Keratinocyte (primary cell): ENCODE results near the gene FAM204A. TPM values are rescaled to one million over a fixed set of nuclear protein-coding genes. Genes with fewer than 3 reads are reported as not detected.

ENCODE experiments used
- DNase-seq: peaks from one replicate; pipeline ENCODE4 v3.0.0-alpha.2; 2011; ENCODE audit warnings: low read depth, missing footprints, low spot score
- FAIRE-seq: peaks from 2 replicates; lab custom pipeline; 2011; peaks lifted over from hg19 to GRCh38; lab: Jason Lieb, UNC
- H2AFZ ChIP-seq: 2 replicates; pipeline ENCODE4 v1.6.0; 2012; ENCODE audit warnings: low read length, control low read depth, inconsistent platforms; ENCODE audit not compliant: control insufficient read depth
- H3K27ac ChIP-seq: 2 replicates; pipeline ENCODE4 v1.5.1; 2011; ENCODE audit warnings: low read length; ENCODE audit not compliant: control insufficient read depth, insufficient read depth
- H3K27me3 ChIP-seq: 3 replicates; pipeline ENCODE4 v1.6.0; 2011; ENCODE audit warnings: low read length; ENCODE audit not compliant: control insufficient read depth, insufficient read depth; ENCODE audit errors: extremely low read depth
- H3K36me3 ChIP-seq, 2 experiments: 2 replicates in 1 of 2; 3 replicates in 1 of 2; pipeline ENCODE4 v1.5.1; 2011; ENCODE audit warnings: low read length in 2 of 2, mild to moderate bottlenecking in 1 of 2; ENCODE audit not compliant: control insufficient read depth in 2 of 2, insufficient read depth in 2 of 2; ENCODE audit errors: extremely low read depth in 1 of 2
- H3K4me1 ChIP-seq: 3 replicates; pipeline ENCODE4 v1.5.1; 2011; ENCODE audit warnings: low read length; ENCODE audit not compliant: control insufficient read depth, insufficient read depth; ENCODE audit errors: extremely low read depth
- H3K4me2 ChIP-seq: 3 replicates; pipeline ENCODE4 v1.6.0; 2011; ENCODE audit warnings: low read depth, low read length; ENCODE audit not compliant: control insufficient read depth, insufficient read depth; ENCODE audit errors: extremely low read depth
- H3K4me3 ChIP-seq, 3 experiments: fragments of 200-600 bp in 1 of 3; sonication (generic) in 1 of 3; 2 replicates in 2 of 3; 3 replicates in 1 of 3; pipeline ENCODE4 v1.5.1; 2011 to 2016; ENCODE audit warnings: low read length in 3 of 3, mild to moderate bottlenecking in 3 of 3, control low read depth in 2 of 3, inconsistent platforms in 1 of 3, low read depth in 1 of 3, mixed read lengths in 1 of 3, mixed run types in 1 of 3, moderate library complexity in 1 of 3; ENCODE audit not compliant: control insufficient read depth in 2 of 3, insufficient read depth in 2 of 3; ENCODE audit errors: extremely low read depth in 1 of 3
- H3K79me2 ChIP-seq: 2 replicates; pipeline ENCODE4 v1.6.0; 2012; ENCODE audit warnings: low read length; ENCODE audit not compliant: control insufficient read depth, insufficient read depth
- H3K9ac ChIP-seq: 3 replicates; pipeline ENCODE4 v1.6.0; 2011; ENCODE audit warnings: low read length; ENCODE audit not compliant: control insufficient read depth, insufficient read depth; ENCODE audit errors: extremely low read depth
- H3K9me1 ChIP-seq: 3 replicates; pipeline ENCODE4 v1.6.0; 2011; ENCODE audit warnings: low read length; ENCODE audit not compliant: control insufficient read depth, insufficient read depth; ENCODE audit errors: extremely low read depth
- H3K9me3 ChIP-seq: 2 replicates; pipeline ENCODE4 v1.5.1; 2012; ENCODE audit warnings: low read depth, low read length; ENCODE audit not compliant: control insufficient read depth
- H4K20me1 ChIP-seq: 3 replicates; pipeline ENCODE4 v1.6.0; 2011; ENCODE audit warnings: low read length; ENCODE audit not compliant: control insufficient read depth, insufficient read depth; ENCODE audit errors: extremely low read depth
- CTCF ChIP-seq, 3 experiments: IDR thresholded peaks in 1 of 3; conservative IDR thresholded peaks in 1 of 3; optimal IDR thresholded peaks in 1 of 3; 2 replicates in 2 of 3; 3 replicates in 1 of 3; pipeline versions ENCODE3 to v1.5.1; 2011; ENCODE audit warnings: low read length in 3 of 3, mild to moderate bottlenecking in 3 of 3, moderate library complexity in 2 of 3, control low read depth in 1 of 3, inconsistent platforms in 1 of 3; ENCODE audit not compliant: insufficient read depth in 2 of 3; ENCODE audit errors: extremely low read depth in 1 of 3
- EZH2 ChIP-seq: IDR thresholded peaks from one replicate; pipeline ENCODE4 v1.6.1; 2012; ENCODE audit warnings: inconsistent platforms, mild to moderate bottlenecking, low read length, moderate library complexity
- dilution Hi-C: fragments of 300-500 bp; cut with MboI; formaldehyde crosslinking; loops from one replicate; pipeline ENCODE4 v1.7.0; 2020; ENCODE audit warnings: low sequenced_read_pairs; ENCODE audit not compliant: extremely low pct_ligation_motif_present
- polyA plus RNA-seq, 5 experiments: library from polyadenylated mRNA; depleted of rRNA in 3 of 5; stranded (reverse) in 3 of 5; stranded (forward) in 1 of 5; unstranded in 1 of 5; fragments of >200 nt; gene quantifications; 1 replicate in 1 of 5; 2 replicates in 3 of 5; 3 replicates in 1 of 5; pipeline versions ENCODE4 v1.2.1 to v1.2.3, GENCODE V29; 2011 to 2012; ENCODE audit warnings: missing spikeins in 2 of 5, low read depth in 1 of 5, low replicate concordance in 1 of 5

Gene FAM204A
- polyA plus RNA-seq, 1 donor (not counting 4 experiments of a cell fraction or from before 2014, with no cell fraction given) = 38.6 TPM

- dilution Hi-C loops = no loop called here
- H3K27ac ChIP-seq = peak overlapping the region; percentile 1
- no peak for FAIRE-seq
- H3K4me3 ChIP-seq = no peak overlapping the region
- no peaks in the 10 kb centered on the region for H3K9me3 ChIP-seq
- no peaks in the 10 kb centered on the region for H4K20me1 ChIP-seq
- TF ChIP-seq EZH2 (no peak), CTCF (optimal IDR thresholded peaks at IDR 0.05 in 1 of 3, IDR thresholded peaks at IDR 0.05 in 1 of 3, conservative IDR thresholded peaks at IDR 0.05 in 1 of 3; ENCODE audit: extremely low read depth in 1 of 3, insufficient read depth in 2 of 3, low read length in 3 of 3) (no peak)
- no peaks in the 10 kb centered on the region for H3K9me1 ChIP-seq
- no peak overlapping the region for H3K9ac ChIP-seq
- no peaks in the 10 kb centered on the region for H3K27me3 ChIP-seq
- H3K36me3 ChIP-seq = peaks cover 1 to 5% of the 10 kb centered on the region in 2 experiments
- peaks cover 32% of the 10 kb centered on the region for H3K79me2 ChIP-seq
- no peak for DNase-seq
- H3K4me1 ChIP-seq = peaks cover 37% of the 10 kb centered on the region
- peak overlapping the region; percentile 73 for H2AFZ ChIP-seq
- H3K4me2 ChIP-seq = no peak overlapping the region
Measured at GRCh38 chr10:118343549-118343948, 1.4 kb upstream of the FAM204A start.

GRCh38 chr10:118343115-118343514, 991 bp upstream of the FAM204A start:
- dilution Hi-C loops = no loop called here
- no peaks in the 10 kb centered on the region for H4K20me1 ChIP-seq
- TF ChIP-seq EZH2 = no peak
- no peak for TF ChIP-seq CTCF (optimal IDR thresholded peaks at IDR 0.05 in 1 of 3, IDR thresholded peaks at IDR 0.05 in 1 of 3, conservative IDR thresholded peaks at IDR 0.05 in 1 of 3; ENCODE audit: extremely low read depth in 1 of 3, insufficient read depth in 2 of 3, low read length in 3 of 3)
- peak overlapping the region; percentile 89 for H3K27ac ChIP-seq
- H3K9me3 ChIP-seq = no peaks in the 10 kb centered on the region
- no peak overlapping the region for H3K4me3 ChIP-seq
- peak overlapping the region; percentile 73 for H2AFZ ChIP-seq
- DNase-seq (no peak), FAIRE-seq (peak; percentile 78)
- no peaks in the 10 kb centered on the region for H3K27me3 ChIP-seq
- H3K79me2 ChIP-seq = peaks cover 36% of the 10 kb centered on the region
- H3K4me2 ChIP-seq = peak overlapping the region; percentile 95
- peaks cover 37% of the 10 kb centered on the region for H3K4me1 ChIP-seq
- no peaks in the 10 kb centered on the region for H3K9me1 ChIP-seq
- no peak overlapping the region for H3K9ac ChIP-seq
- H3K36me3 ChIP-seq = peaks cover 2 to 8% of the 10 kb centered on the region in 2 experiments
